HepG2 (cell line): ENCODE results near the gene TTC17. TPM values are rescaled to one million over a fixed set of nuclear protein-coding genes. Genes with fewer than 3 reads are reported as not detected.
A peak's percentile ranks its signal among the peaks of the same experiment; 100 is the strongest.
"Not testable (repeated sequence)": the region's sequence is repeated elsewhere in the genome, so short reads cannot be mapped to it uniquely, and the experiment has no call there.

Source experiments
- ATAC-seq: fragments of 200-7000 bp; cut with Tn5 transposase; 3 replicates; pipeline ENCODE4 v1.9.1; 2020; ENCODE audit warnings: mild to moderate bottlenecking, moderate library complexity
- BruUV-seq: library from RNA; stranded (reverse); fragments of 400-500 nt; replicated peaks from 2 replicates; lab custom pipeline; 2021; lab: Mats Ljungman, UMichigan
- CTCF ChIA-PET: fragments of 300-600 bp; formaldehyde crosslinking; extraction: SDS; loops from one replicate; lab custom pipeline; 2021; ENCODE audit warnings: low total read pairs, inconsistent platforms, low intra/inter-chr PET ratio; lab: Yijun Ruan, JAX
- POLR2A ChIA-PET: fragments of 350-600 bp; sonication (Branson Sonifier 250); formaldehyde crosslinking; loops from one replicate; lab custom pipeline; 2020; ENCODE audit warnings: antibody characterized with exemption, inconsistent platforms; lab: Yijun Ruan, JAX
- DNase-seq: peaks from one replicate; pipeline ENCODE4 v3.0.0-alpha.2; 2015; ENCODE audit warnings: low spot score
- FAIRE-seq: peaks from 3 replicates; lab custom pipeline; 2011; peaks lifted over from hg19 to GRCh38; lab: Jason Lieb, UNC
- H2AFZ ChIP-seq: one replicate; pipeline ENCODE4 v1.6.1; 2011; ENCODE audit warnings: low read length, inconsistent platforms
- H3K27ac ChIP-seq: fragments of 300-600 bp; 3 replicates; pipeline ENCODE4 v1.8.0; 2011; ENCODE audit warnings: mixed run types, mild to moderate bottlenecking, mixed read lengths, low read length, inconsistent platforms; ENCODE audit not compliant: insufficient read depth; ENCODE audit errors: extremely low read length
- H3K27me3 ChIP-seq, 2 experiments: fragments of 200-600 bp in 1 of 2; 2 replicates in 1 of 2; 3 replicates in 1 of 2; pipeline versions ENCODE4 v1.6.0 to v1.8.0; 2011; ENCODE audit warnings: low read length in 2 of 2, mild to moderate bottlenecking in 2 of 2, moderate library complexity in 2 of 2, inconsistent platforms in 1 of 2; ENCODE audit not compliant: insufficient read depth in 2 of 2, control insufficient read depth in 1 of 2
- H3K36me3 ChIP-seq, 2 experiments: fragments of 200-600 bp in 1 of 2; replicated peaks in 1 of 2; 2 replicates in 1 of 2; 3 replicates in 1 of 2; pipeline versions ENCODE4 v1.5.1 to v1.8.0; 2011; ENCODE audit warnings: low read length in 2 of 2, inconsistent platforms in 1 of 2; ENCODE audit not compliant: insufficient read depth in 2 of 2, control insufficient read depth in 1 of 2
- H3K4me1 ChIP-seq: 2 replicates; pipeline ENCODE4 v1.5.1; 2012; ENCODE audit warnings: low read length, inconsistent platforms; ENCODE audit not compliant: insufficient read depth
- H3K4me2 ChIP-seq: 2 replicates; pipeline ENCODE4 v1.6.0; 2011; ENCODE audit warnings: low read depth, low read length, inconsistent platforms
- H3K4me3 ChIP-seq, 3 experiments: fragments of 200-600 bp in 1 of 3; sonication (generic), shearing (Covaris generic) in 1 of 3; replicated peaks in 1 of 3; 2 replicates each; pipeline ENCODE4 v1.5.1; 2011 to 2016; ENCODE audit warnings: low read length in 3 of 3, inconsistent platforms in 2 of 3, low read depth in 2 of 3, mild to moderate bottlenecking in 2 of 3, control low read depth in 1 of 3, mixed read lengths in 1 of 3; ENCODE audit not compliant: insufficient read depth in 1 of 3
- H3K79me2 ChIP-seq: one replicate; pipeline ENCODE4 v1.6.1; 2011; ENCODE audit warnings: low read length, inconsistent platforms; ENCODE audit not compliant: insufficient read depth
- H3K9ac ChIP-seq: 2 replicates; pipeline ENCODE4 v1.6.0; 2011; ENCODE audit warnings: mild to moderate bottlenecking, low read depth, low read length, inconsistent platforms; ENCODE audit not compliant: insufficient read depth
- H3K9me3 ChIP-seq: 2 replicates; pipeline ENCODE4 v1.5.1; 2012; ENCODE audit warnings: mild to moderate bottlenecking, low read length
- H4K20me1 ChIP-seq: 2 replicates; pipeline ENCODE4 v1.6.0; 2011; ENCODE audit warnings: inconsistent platforms, mild to moderate bottlenecking, low read length, moderate library complexity; ENCODE audit not compliant: insufficient read depth
- PPARG ChIP-seq: conservative IDR thresholded peaks from 2 replicates; pipeline ENCODE4 v1.6.1; 2016; ENCODE audit warnings: missing biosample characterization, missing genetic modification reagents
- PRDM15 ChIP-seq: sonication (generic); formaldehyde crosslinking; IDR thresholded peaks from 2 replicates; pipeline ENCODE4 v1.4.0; 2020; ENCODE audit warnings: missing genetic modification reagents
- ZBTB7B ChIP-seq: sonication (generic); formaldehyde crosslinking; IDR thresholded peaks from 2 replicates; pipeline ENCODE4 v1.4.0; 2020; ENCODE audit warnings: missing genetic modification reagents
- ZFP82 ChIP-seq: sonication (generic); formaldehyde crosslinking; IDR thresholded peaks from 2 replicates; pipeline ENCODE4 v1.5.1; 2020; ENCODE audit warnings: mild to moderate bottlenecking, missing genetic modification reagents, borderline replicate concordance
- ZNF317 ChIP-seq: sonication (generic); formaldehyde crosslinking; IDR thresholded peaks from 2 replicates; pipeline ENCODE4 v1.5.0; 2020; ENCODE audit warnings: mild to moderate bottlenecking, missing genetic modification reagents
- ZXDC ChIP-seq: sonication (generic); formaldehyde crosslinking; IDR thresholded peaks from 2 replicates; pipeline ENCODE4 v1.5.0; 2020; ENCODE audit warnings: mild to moderate bottlenecking, missing genetic modification reagents
- WGBS: methylation state at CpG from one replicate; pipeline ENCODE4 v1.1.6; 2017; ENCODE audit warnings: low lambda C conversion rate; 5-methylcytosine and 5-hydroxymethylcytosine counted together
- in situ Hi-C: cut with HindIII; loops from 2 replicates; pipeline ENCODE4 v1.10.0; 2017; ENCODE audit warnings: low pct_unique_long_range_greater_than_20kb; ENCODE audit not compliant: extremely low pct_ligation_motif_present
- intact Hi-C: fragments of 100-400 bp; cut with micrococcal nuclease; formaldehyde crosslinking; loops from one replicate; pipeline ENCODE4 v1.10.0; 2022; ENCODE audit not compliant: unreplicated experiment
- polyA plus RNA-seq, 8 experiments: library from polyadenylated mRNA; depleted of rRNA in 3 of 8; stranded (reverse) in 7 of 8; unstranded in 1 of 8; fragments of >200 nt; fragmentation: Illumina TruSeq in 4 of 8; extraction: Trizol in 4 of 8; gene quantifications; 2 replicates each; pipeline versions ENCODE4 v1.2.1 to v1.2.3, GENCODE V29; 2011 to 2016; ENCODE audit warnings: low read depth in 4 of 8, missing spikeins in 1 of 8, mixed read lengths in 1 of 8; ENCODE audit not compliant: insufficient read depth in 1 of 8
- total RNA-seq, 5 experiments: library from RNA; depleted of rRNA; stranded (reverse); fragments of >200 nt; fragmentation: Illumina TruSeq; extraction: Trizol; gene quantifications; 2 replicates each; pipeline ENCODE4 v1.2.3, GENCODE V29; 2016; ENCODE audit warnings: low read depth in 1 of 5

TTC17 gene
- total and polyA plus RNA-seq, 2 of the 13 experiments (the other 11 are each of a cell fraction or from before 2014, with no cell fraction given): 55.9 to 99.7 TPM

- H3K4me3 ChIP-seq: no peak overlapping the region
- ChIA-PET CTCF (no interaction called here), POLR2A (no interaction called here)
- no peaks in the 10 kb centered on the region for H3K4me1 ChIP-seq
- H3K27ac ChIP-seq: no peak overlapping the region
- no TSS peak for BruUV-seq
- no peak for FAIRE-seq
- TF ChIP-seq PPARG (CRISPR knock-in tag) (no peak), ZNF317 (peak; percentile 99)
- H3K36me3 ChIP-seq: peaks cover 0 to 15% of the 10 kb centered on the region in 2 experiments; a peak in 2 of 5 replicates
- intact Hi-C loops: no loop called here
- H3K79me2 ChIP-seq: no peaks in the 10 kb centered on the region
- no peak for ATAC-seq
- no peaks in the 10 kb centered on the region for H3K27me3 ChIP-seq
- H4K20me1 ChIP-seq: no peaks in the 10 kb centered on the region
- H2AFZ ChIP-seq: no peak overlapping the region
- in situ Hi-C loops: no loop called here
- peaks cover 6% of the 10 kb centered on the region; the same call in 1 of the 2 replicates for H3K9me3 ChIP-seq
- no peak overlapping the region for H3K4me2 ChIP-seq
- no peak for DNase-seq
- H3K9ac ChIP-seq: no peak overlapping the region
These were observed 109.2 kb downstream of the TTC17 start for GRCh38 chr11:43467958-43468357.

GRCh38 chr11:43477491-43477890 lies 118.8 kb downstream of the TTC17 start:
- H3K36me3 ChIP-seq, CTCF ChIA-PET, H3K27me3 ChIP-seq, FAIRE-seq, H3K4me3 ChIP-seq, ATAC-seq, H4K20me1 ChIP-seq, in situ Hi-C loops, DNase-seq, BruUV-seq, H2AFZ ChIP-seq, H3K79me2 ChIP-seq, intact Hi-C loops, H3K4me1 ChIP-seq, H3K4me2 ChIP-seq, H3K27ac ChIP-seq, POLR2A ChIA-PET, H3K9ac ChIP-seq, H3K9me3 ChIP-seq: not testable (repeated sequence)
- WGBS: 98% methylated on average over 5 of the region's 5 CpGs

GRCh38 chr11:43486141-43486540 lies 127.4 kb downstream of the TTC17 start:
- H3K4me2 ChIP-seq: no peak overlapping the region
- H3K4me1 ChIP-seq: no peaks in the 10 kb centered on the region
- DNase-seq (no peak), ATAC-seq (no peak), FAIRE-seq (no peak)
- no peaks in the 10 kb centered on the region for H3K79me2 ChIP-seq
- no peak overlapping the region for H3K27ac ChIP-seq
- in situ Hi-C loops: no loop called here
- H3K4me3 ChIP-seq: no peak overlapping the region
- H4K20me1 ChIP-seq: no peaks in the 10 kb centered on the region
- no peak overlapping the region for H2AFZ ChIP-seq
- no peak overlapping the region for H3K9ac ChIP-seq
- 92% methylated on average over 6 of the region's 6 CpGs for WGBS
- ChIA-PET POLR2A (no interaction called here), CTCF (no interaction called here)
- H3K27me3 ChIP-seq: no peaks in the 10 kb centered on the region
- peaks cover 6 to 17% of the 10 kb centered on the region in 2 experiments; a peak in 4 of 5 replicates for H3K36me3 ChIP-seq
- BruUV-seq: TSS peak; percentile 14
- intact Hi-C loops: no loop called here
- H3K9me3 ChIP-seq: no peaks in the 10 kb centered on the region
- TF ChIP-seq ZXDC (CRISPR knock-in tag): no peak
- no peak for TF ChIP-seq ZFP82 (CRISPR knock-in tag)
- no peak for TF ChIP-seq PRDM15 (CRISPR knock-in tag)
- TF ChIP-seq ZBTB7B (CRISPR knock-in tag): no peak
